NCI-H1930 (cell line): ENCODE results near the gene NHSL2.

Experiments used
- DNase-seq, 2 experiments: peaks; one replicate each; lab custom pipeline; 2025; lab: John Stamatoyannopoulos, UW

The NHSL2 gene

DNA sequence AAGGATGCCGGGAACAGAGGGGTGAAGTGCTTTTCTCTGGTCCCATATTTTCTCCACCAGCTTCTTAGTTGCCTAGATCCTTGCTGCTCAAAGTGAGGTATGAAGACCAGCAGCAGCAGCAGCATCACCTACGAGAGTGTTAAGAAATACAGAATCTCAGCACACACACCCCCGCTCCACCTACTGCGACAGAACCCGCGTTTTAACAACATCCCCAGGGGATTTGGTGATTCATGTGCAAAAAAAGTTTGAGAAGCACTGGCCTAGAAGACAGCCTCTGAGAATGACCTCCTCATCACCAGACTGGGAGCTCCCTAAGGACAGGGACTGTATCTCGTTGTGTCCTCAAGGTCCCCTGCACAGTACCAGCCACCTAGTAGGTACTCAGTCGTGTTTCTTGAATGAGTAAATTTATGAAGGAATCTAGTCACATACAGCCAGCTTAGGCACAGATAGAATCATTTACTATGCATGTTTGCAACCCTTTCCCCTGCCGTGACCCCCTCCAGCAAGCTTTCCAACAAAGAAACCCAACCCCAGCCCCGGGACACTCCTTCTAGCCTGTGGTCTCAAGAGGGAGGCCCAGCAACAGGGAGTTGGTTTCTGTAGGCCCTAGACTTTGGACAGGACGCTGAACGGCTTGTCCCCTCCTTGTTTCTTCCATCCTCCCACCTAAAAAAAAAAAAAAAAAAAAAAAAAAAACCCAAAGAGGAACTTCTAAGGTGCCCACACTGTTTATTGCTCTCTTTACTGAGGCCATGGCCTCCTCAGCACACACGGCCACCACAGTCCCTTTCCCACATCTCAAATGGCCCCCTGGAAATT is 199.6 kb downstream of the NHSL2 start:
- DNase-seq: no peak

GRCh38 chrX:72110876-72111708 is 200.4 kb downstream of the NHSL2 start:
- DNase-seq: no peak

DNA sequence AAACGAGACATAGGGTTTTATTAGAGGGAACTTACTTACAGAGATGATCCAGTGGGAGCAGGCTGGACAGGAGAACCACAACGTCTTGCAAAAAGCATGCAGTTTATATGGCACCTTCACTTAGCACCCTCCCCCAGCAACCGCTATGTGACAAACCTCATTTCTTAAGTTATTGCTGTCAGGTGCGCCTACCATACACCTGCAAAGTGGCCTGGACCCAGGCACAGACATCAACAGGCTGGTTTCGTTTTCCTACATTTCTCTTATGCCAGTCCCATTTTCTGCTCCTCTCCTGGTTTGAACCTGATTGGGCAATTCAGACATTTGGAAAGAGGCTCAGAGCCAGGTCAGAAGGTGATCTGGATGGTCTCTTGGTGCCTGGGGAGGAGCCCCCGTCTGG is 202.8 kb downstream of the NHSL2 start:
- DNase-seq: no peak

DNA sequence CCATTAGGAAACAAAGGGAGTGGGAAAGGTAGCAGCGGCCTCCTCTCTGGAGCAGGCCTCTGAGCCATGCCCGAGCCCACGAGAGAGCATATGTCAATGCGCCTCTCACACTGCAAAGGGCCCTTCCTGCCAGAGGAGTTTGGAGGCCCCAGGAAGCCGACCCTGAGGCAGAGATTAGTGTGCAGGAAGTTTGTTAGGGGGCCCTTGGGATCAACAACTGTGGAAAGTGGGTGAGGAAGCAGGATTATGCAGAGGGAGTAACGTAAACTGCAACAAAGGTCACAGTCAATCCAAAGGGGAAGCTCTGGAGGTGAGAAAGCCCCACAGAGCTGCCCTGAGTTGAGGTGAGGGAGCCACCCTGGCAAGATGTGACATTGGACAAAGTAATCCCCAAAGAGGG is 203.7 kb downstream of the NHSL2 start:
- no peak for DNase-seq

GRCh38 chrX:72114807-72115206 is 204.2 kb downstream of the NHSL2 start:
- DNase-seq: no peak

GRCh38 chrX:72115380-72115779 is 204.7 kb downstream of the NHSL2 start:
- DNase-seq: no peak

- no peak for DNase-seq
Observed at GRCh38 chrX:72117636-72118210, 207.1 kb downstream of the NHSL2 start.

DNA sequence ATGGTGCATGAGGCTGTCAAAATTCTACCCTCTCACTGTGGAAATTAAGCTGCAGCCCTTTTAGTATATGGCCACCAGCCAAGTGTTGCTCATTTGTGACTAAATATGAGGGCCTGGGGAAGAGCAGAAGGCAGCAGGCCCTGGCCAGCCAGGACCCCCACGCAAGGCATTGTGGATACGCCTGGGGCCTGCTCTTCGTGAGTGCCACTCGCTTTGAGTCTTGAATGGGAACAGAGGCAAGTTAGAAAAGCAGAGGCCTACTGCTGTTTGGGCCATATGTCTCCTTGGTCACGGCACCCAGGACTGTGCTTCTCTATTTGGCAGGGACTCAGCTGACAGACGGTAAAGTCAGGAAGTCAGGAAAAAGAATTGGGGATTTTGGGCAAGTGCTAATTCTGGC is 210.2 kb downstream of the NHSL2 start:
- no peak for DNase-seq

DNA sequence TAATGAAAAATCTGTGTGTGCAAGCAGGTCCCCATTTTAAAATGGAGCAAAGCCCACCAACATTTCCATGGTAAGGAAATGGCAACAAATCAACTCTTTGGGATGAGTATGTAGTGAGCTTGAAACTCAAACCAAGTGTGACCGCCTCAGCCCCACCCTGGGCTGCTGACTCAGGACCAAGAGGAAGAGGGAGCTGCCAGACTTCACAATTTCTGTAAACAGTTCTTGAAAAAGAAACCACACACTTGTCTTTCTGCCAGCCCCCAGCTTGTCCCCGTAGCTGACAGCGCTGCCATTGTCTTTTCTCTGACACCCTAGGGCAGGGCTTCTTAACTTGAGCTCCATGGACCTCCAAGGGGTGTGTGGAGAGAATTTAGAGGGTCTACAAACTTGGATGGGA is 210.7 kb downstream of the NHSL2 start:
- DNase-seq: no peak

DNA sequence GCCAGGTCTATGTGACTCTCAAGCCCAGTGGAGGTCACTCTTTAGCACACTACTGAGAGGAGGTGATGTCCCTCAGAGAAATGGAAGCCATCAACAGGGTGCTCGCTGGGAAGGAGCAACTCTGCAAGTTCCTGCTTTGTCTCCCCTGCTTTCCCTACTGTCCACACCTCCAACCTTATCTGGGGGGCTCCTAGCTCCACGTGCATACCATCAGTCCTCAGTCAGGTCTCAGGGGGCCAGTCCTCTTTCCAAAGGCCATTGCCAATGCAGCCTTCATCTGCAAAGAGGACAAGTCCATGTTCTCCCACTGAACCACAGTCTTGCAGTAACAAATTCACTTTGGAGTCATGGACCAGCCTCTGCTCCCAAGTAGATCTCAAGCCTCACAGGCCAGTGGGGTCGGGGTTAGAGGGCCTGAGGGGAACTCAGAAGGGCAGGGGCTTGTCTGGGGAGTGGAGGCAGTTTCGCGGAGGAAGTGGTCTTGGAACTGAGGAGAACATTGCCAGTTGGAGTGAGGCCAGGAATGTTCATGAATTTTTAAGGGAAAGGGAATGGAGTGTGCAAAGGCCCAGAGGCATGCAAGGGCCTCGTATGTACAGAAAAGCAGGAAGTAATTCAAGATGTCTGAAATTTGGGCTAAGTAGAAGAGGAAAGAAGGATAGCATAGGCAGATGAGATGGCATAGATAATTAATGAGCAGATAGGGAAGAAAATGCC is 212.1 kb downstream of the NHSL2 start:
- no peak for DNase-seq

DNA sequence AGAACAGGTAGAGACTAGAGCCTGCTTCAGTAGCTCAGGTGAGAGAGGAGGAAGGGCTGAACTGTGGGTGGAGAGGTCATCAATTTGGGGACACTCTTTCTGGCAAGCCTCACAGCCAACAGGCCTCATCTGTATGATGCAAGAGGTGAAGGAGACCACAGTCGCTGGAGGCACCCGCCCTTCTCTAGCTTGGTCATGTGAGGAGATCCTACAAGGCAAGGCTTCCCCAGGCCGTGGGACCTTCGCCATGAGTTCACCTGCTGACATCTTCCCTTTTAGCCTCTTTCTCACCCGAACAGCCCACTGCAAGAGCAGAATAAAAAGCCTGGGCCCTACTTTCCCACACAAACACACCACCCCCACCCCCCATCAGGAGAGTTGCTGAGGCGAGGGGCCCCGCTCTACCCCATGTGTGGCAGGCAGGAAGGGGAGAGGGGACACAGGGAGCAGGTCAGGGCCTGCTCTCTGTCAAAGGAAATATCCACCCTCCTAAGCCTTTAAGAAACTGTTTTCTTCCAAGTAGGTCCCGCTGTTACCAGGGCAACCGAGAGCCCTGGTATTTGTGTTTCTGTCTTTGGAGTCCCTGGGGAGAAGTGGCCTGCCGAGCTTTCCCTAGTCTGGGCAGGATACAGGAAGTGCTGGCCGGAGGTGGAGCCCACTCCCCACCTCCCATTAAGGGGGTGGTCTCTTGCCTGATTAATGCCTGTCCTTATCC is 213.0 kb downstream of the NHSL2 start:
- DNase-seq: no peak

- no peak for DNase-seq
Observed at GRCh38 chrX:72124540-72125201, 214.0 kb downstream of the NHSL2 start.

GRCh38 chrX:72125331-72126047 is 214.8 kb downstream of the NHSL2 start:
- DNase-seq: no peak

- no peak for DNase-seq
Observed at GRCh38 chrX:72126048-72126415, 215.4 kb downstream of the NHSL2 start.

GRCh38 chrX:72126539-72127140 is 216.0 kb downstream of the NHSL2 start:
- DNase-seq: peak in 1 of 2 experiments; percentile 29

DNA sequence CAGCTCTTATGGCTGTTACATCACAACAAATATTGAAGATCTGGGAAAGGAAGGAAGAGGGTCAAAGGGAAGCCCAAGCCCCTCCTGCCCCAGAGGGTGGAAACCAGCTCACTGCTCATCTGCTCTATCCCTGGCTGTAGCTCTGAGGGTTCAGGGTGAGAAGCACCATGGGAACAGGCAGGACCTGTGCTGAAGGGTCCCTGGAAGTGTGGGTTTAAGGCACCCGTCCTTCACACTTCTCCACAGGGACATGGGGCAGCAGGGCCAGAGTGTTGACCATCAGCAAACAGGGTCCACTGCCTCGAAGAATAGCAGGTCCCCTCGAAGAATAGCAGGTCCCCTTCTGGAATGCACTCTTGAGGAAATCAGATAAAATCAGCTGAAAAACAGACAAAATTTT is 216.7 kb downstream of the NHSL2 start:
- no peak for DNase-seq

GRCh38 chrX:72128183-72128834 is 217.7 kb downstream of the NHSL2 start:
- DNase-seq: no peak

DNA sequence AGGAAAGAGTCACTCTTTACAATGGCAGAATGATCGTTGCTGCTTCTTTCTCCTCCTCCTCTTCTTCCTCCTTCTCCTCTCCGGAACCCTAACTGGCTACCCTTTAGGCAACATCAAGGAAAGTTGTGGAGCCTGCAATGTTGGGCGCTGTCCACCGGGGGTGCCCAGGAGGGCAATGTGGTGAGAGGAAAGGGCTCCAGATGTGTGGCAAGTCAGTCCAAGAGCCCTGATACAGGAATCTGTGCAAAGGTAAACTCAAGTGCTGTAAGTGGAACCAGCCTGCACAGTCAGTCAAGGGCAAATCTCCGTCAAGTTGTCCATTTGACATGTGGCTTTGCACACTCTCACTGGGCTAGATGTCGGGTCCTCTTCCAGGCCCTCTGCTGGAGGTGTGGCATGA is 218.2 kb downstream of the NHSL2 start:
- no peak for DNase-seq

- DNase-seq: no peak
Observed at GRCh38 chrX:72129661-72130060, 219.0 kb downstream of the NHSL2 start.
